Activated CD4-positive, CD25-positive, alpha-beta regulatory T cell treated with anti-CD3 and anti-CD28 coated beads, Interleukin-2, amount 50 U/mL, for 72 hours (primary cell): Measurements from ENCODE around the gene FHIT.

Experiments
- DNase-seq: peaks from one replicate; pipeline ENCODE4 v3.0.0; 2021

The FHIT gene

GRCh38 chr3:61251174-61251972 is at the start of gene FHIT:
Gene FHIT, minus strand, starts transcription at chr3:61251452.
- DNase-seq: peak; percentile 85

DNA sequence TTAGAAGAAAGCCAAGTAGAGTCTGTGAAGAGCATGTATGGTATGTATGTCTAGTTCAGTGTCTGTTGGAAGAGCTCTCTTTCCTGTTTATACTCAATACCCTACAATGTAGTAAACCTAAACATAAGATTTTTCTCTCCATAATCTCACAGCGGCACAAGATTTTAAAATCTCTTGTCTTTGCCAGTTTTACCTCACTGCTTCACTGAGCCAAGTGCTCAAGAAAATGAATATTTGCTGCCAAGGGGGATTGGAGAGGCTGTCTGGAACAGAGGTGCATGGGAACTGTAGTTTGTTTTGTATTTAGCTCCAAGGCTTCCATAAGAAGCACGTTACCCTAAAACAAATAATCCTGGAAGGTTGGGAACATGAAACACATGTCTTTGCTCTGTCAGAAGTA is 49.5 kb upstream of the FHIT start:
- no peak for DNase-seq

DNA sequence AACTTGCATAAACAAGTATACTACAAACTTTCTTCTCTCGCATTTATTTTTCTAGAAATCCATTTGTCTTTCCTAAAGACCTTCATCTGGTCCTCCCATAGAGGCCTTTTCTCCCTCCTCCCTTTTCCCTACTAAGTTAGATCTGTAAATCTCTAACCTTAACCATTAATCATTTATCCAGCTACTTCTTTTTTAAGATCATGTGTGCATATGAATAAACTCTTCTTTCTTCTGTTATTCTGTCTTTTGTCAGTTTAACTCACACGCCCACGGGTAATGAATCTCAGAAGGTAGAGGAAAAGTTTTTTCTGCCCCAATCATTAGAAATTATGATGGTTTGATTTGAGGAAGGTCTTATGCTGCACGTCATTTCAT is 48.7 kb upstream of the FHIT start:
- DNase-seq: no peak

DNA sequence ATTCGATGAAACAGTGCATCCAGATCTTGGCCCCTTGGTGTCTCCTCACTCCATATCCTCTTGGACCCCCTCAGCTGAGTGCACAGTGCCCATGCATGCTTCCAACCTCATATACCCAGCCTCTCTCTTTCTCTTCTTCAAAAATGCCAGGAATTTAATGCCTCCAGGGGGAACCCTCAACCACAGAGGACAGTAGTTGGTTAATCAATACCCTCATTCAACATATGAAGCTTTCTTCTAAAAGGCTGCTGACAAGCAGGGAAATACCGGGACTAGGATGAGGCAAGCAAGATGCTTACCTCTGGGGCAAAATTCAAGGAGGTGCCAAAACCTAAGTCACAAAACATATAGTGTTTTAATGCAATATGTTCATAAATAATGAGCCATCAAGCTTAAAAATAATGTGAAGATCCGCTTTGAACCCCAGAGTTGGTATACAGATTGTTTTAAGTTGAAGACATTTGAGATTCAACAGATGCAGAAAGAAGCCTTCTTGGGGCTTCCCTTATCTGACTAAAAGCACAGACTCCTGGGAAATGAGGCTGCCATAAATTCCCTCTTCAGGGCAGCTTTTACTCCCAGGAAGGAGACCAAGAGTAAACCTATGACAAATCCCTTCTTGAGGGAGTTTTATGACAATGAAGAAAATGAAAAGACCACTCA is 48.2 kb upstream of the FHIT start:
- DNase-seq: no peak

GRCh38 chr3:61297821-61298220 is 46.6 kb upstream of the FHIT start:
- DNase-seq: no peak

GRCh38 chr3:61288446-61288845 is 37.2 kb upstream of the FHIT start:
- no peak for DNase-seq

DNA sequence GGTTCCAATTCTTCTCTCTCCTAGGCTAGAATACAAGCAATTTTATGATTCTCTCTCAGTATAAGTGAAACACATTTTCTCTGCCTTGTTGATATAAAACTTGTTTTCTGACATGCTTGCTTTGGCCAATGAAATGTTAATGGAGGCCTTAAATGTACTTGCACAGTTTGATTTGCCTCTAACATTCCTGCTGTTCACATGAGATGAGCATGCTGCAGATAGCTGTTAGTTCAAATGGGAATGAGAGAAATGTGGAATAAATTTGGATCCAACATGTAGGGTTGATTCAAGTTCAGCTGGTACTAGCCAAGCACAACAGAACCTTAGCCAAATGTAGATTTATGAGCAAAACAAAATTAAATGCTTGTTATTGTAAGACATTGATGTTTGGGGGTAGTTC is 32.6 kb upstream of the FHIT start:
- DNase-seq: no peak

GRCh38 chr3:61278713-61279112 is 27.5 kb upstream of the FHIT start:
- no peak for DNase-seq

- no peak for DNase-seq
Observed at GRCh38 chr3:61277411-61277810, 26.2 kb upstream of the FHIT start.

GRCh38 chr3:61269435-61269834 is 18.2 kb upstream of the FHIT start:
- no peak for DNase-seq

- DNase-seq: no peak
Observed at GRCh38 chr3:61268644-61269043, 17.4 kb upstream of the FHIT start.

DNA sequence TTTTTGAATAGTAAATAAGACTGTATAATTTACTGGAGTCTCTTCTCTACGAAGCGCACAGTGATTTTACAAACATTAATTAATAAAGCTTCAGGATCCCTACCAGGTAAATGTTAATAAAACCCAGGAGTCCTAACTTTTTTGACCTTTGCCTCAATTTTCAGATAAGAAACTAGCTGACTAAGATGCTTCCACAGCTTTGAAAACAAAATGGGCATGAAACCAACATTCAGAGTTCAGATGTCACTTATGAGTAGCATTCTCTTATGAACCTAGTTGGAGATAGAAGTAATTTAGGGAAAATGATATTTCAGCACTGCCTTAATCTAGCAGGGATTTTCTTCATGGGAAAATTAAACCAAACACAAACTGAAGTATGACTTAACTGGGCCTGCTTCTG is 13.0 kb upstream of the FHIT start:
- no peak for DNase-seq

- no peak for DNase-seq
Observed at GRCh38 chr3:61257148-61257547, 5.9 kb upstream of the FHIT start.

DNA sequence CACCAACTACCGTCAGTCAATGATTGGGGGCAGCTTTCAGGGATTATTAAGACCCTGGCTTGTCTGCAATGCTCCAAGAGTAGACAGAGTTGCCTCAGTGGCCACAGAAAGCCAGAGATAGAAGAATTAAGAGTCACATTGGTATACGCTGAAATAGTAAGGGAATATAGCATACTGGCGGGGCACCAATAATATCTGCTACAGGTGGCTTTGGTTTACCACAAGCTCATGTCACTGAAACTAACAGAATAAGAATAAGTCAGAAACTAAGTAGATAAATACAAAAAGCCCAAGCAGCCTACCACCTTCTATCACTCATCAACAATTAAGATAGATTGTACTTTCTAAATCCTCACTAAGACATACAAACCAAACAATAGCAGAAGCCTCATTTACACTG is 2.5 kb upstream of the FHIT start:
- no peak for DNase-seq

DNA sequence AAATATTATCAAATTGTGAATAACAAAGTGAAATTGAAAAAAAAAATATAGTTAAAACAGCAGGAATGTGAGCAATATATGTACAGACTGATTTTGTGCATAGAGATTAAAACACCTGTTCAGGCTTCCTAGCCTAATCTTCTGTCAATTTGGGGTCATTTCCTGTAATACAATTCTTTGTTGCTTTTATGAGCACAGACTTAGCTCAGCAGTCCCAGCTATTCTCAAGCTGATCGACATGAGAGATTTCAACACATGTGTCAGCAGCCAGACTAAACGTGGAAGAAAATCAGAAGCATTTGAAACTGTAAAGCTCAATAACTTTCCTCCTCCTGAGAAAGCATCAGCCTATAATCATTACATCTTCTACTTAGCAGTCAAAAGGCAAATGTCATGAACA is 1.6 kb upstream of the FHIT start:
- DNase-seq: no peak

DNA sequence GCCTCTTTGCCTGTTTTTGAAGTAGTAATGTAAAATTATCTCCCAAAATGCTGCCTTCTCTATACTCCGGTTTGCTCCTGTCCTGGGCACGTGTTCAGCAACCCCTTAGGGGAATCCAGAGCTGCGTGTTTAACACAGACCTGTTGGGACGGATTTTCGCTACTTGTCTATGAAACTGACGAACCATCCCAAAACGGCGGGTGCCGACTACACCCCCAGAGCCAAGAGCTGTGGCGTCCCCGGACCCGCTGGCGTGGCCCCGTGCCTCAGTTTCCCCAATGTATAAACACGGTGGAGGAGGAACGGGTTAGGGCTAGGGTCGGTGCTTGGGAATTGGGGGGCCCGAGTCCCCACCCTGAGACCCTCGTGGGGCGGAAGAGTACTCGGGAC is 473 bp downstream of the FHIT start:
- DNase-seq: no peak

DNA sequence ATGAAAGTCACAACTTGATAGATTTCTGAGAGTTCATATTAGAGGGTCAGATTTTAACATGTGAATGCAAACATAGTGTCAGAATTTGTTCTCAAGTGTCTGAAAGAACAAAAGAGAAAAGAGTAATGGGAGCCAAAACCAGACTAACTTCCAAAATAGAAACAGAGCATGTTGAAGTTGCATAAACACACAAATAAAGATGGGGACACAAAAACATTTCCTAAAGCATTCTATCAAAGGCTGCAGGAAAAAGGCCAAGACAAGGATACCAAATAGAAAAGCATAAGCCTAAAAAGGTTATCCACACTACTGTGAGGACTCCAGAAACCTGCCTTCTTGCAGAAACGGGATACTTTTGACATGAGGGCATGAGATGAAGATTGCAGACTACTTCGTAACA is 2.8 kb downstream of the FHIT start:
- no peak for DNase-seq

- DNase-seq: no peak
Observed at GRCh38 chr3:61247191-61247590, 4.1 kb downstream of the FHIT start.

DNA sequence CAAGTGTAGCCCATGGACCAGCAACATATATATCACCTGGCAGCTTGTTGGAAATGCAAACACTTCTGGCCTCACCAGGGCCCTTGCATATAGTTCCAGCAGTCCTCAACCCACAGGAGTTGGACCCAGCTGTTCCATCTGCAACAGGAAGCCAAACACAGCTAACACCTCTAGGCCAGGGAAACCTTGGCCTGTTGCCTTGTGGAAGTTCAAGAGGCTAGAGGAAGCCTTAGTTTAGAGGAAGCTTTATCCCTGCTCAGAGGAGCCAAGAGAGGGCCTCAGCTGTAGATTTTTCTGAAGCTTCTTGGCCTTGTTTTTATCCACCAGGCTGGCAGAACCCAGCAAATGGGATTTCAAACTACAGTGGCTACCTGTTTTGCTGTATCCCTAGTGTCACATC is 11.4 kb downstream of the FHIT start:
- DNase-seq: no peak

- no peak for DNase-seq
Observed at GRCh38 chr3:61237858-61238257, 13.4 kb downstream of the FHIT start.

- no peak for DNase-seq
Observed at GRCh38 chr3:61236556-61236955, 14.7 kb downstream of the FHIT start.

DNA sequence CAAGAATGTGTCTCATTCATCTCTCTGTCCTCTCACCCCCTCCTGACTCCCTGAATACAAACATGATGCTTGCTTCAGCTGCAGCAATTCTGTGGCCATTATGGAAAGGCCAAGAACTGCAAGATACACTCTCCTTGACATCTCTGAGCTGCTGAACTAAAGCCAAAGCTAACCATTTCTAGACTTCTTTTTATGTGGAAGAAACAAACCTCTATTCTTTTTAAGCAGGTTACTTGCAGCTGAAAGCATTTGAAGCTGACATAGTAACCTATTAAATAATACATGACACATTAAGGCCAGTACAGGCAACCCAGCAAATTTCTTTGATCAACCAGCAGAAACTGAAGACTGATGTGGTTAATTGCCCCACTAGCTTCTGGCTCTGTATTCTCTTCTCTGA is 17.5 kb downstream of the FHIT start:
- no peak for DNase-seq

GRCh38 chr3:61231693-61232092 is 19.6 kb downstream of the FHIT start:
- DNase-seq: no peak

GRCh38 chr3:61227799-61228198 is 23.5 kb downstream of the FHIT start:
- DNase-seq: no peak

- DNase-seq: no peak
Observed at GRCh38 chr3:61226166-61226686, 25.0 kb downstream of the FHIT start.
